Measurements from ENCODE around the gene RABGAP1.

The RABGAP1 gene

DNA sequence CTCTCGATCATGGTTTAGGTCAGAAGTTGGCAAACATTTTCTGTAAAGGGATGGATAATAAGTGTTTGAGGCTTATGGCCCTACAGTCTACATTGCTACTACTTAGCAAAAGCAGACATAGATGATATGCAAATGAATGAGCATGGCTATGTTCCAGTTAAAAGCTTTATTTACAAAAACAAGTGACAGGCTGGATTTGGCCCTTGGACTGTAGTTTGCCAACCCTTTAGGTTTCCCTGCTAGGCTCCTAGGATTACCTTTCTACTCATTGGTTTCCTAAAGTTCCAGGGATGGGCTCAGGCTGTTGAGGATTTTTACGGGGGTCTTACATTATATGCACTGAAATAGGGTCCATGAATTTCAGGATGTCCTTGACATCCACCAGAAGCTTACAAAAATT is 150.1 kb downstream of the RABGAP1 start:
- DNase-seq (ENCODE audit: extremely low spot score) = no peak
- no peak for TF ChIP-seq CTCF (IDR thresholded peaks at IDR 0.05; ENCODE audit: control extremely low read depth, extremely low read depth, low read depth, missing control alignments)
- ChIA-PET CTCF (interaction anchor here (1.0 to 6.5 kb wide), 7 partner anchors 10 to 259 kb away, joined by 3 to 42 read pairs (median 5); no protein-coding TSS in a partner anchor), POLR2A (no interaction called here)

DNA sequence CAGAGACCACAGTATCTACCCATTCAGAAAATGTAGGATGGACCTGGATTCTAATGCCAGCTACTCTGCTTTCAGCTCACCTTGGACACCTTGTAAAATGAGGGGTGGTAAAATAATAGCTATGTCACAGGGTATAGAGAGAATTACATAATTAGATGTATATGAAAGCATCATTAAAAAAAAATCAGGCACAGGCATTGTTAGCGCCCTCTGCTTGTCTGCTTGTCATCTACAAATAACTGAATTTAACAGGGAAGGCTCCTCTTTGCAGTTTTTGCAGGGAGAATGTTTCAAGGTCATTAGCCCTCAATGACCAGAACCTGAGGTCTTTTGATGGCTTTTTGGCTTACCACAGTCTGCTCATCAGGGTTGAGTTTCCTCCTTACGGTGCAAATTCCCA is 150.6 kb downstream of the RABGAP1 start:
- TF ChIP-seq CTCF (IDR thresholded peaks at IDR 0.05; ENCODE audit: control extremely low read depth, extremely low read depth, low read depth, missing control alignments) = peak; percentile 26
- ChIA-PET POLR2A (no interaction called here), CTCF (interaction anchor here (1.0 to 6.5 kb wide), 10 partner anchors 10 to 262 kb away, joined by 3 to 42 read pairs (median 4); no protein-coding TSS in a partner anchor)
- DNase-seq (ENCODE audit: extremely low spot score) = no peak

DNA sequence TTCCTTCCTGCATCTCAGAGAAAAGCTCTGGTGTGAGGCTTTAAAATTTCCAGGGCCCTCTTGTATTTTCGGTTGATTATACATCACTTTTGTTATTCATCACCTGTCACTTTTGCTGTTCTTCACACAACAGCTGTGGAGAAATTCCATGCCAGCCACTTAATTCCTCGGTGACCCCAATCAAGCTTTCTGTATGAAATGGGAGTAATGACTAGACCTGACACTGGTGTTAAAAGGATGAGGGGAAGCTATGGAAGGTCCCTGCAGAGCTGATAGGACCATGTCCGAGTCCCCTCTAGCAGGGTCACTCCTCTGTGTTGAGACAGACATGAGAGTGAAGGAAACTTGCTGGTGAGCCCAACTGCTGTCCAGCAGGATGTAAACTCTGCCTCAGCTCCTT is 152.3 kb downstream of the RABGAP1 start:
- no peak for DNase-seq (ENCODE audit: extremely low spot score)
- POLR2A ChIA-PET = no interaction called here
- TF ChIP-seq CTCF (IDR thresholded peaks at IDR 0.05; ENCODE audit: control extremely low read depth, extremely low read depth, low read depth, missing control alignments) = no peak
- CTCF ChIA-PET = interaction anchor here (1.6 to 6.5 kb wide), 8 partner anchors 10 to 262 kb away, joined by 4 to 42 read pairs (median 8); no protein-coding TSS in a partner anchor

DNA sequence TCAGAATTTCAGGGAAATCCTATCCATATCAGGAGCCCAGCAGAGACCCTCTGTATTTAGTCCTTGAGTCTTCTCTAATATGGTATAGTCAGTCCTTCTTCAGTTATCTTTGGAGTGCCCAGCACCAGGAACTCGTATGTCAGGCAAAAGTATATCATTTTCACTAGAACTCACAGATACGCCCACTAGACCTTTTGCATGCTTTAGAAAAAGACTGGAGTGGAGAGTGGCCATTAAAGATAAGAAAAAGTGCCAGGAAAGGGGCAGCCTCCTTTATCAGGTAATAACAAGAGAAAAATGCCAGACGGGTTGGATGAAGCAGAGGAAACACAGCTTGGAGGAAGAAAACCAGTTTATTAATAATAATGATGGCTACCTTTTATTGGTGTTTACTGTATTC is 156.2 kb downstream of the RABGAP1 start:
- ChIA-PET POLR2A (no interaction called here), CTCF (interaction anchor here (1.0 to 1.5 kb wide), 2 partner anchors 11 to 254 kb away, joined by 4 to 6 read pairs; no protein-coding TSS in a partner anchor)
- DNase-seq (ENCODE audit: extremely low spot score) = no peak
- TF ChIP-seq CTCF (IDR thresholded peaks at IDR 0.05; ENCODE audit: control extremely low read depth, extremely low read depth, low read depth, missing control alignments) = no peak

GRCh38 chr9:123097430-123098095 is 156.7 kb downstream of the RABGAP1 start:
- ChIA-PET CTCF (interaction anchor here (1.0 to 1.5 kb wide), 4 partner anchors 9 to 253 kb away, joined by 3 to 6 read pairs (median 4); no protein-coding TSS in a partner anchor), POLR2A (no interaction called here)
- DNase-seq (ENCODE audit: extremely low spot score) = no peak
- TF ChIP-seq CTCF (IDR thresholded peaks at IDR 0.05; ENCODE audit: control extremely low read depth, extremely low read depth, low read depth, missing control alignments) = no peak

DNA sequence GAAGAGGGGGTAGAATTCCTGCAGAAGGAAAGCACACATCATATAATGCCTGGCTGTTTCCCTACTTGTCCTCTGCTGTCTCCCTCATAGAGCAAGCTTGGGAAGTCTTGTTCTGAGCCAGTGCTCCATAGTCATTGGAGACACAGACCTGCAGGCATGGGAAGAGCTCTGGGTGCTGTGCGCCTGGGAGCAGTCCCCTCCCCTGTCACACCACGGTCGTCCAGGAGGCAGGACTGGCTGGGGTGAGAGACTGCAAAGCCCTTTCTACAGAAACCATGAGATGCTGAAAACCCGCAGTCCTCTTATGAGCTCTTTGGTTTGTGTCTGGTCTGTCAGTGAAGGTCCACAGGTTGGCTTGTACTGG is 157.3 kb downstream of the RABGAP1 start:
- ChIA-PET POLR2A (no interaction called here), CTCF (interaction anchor here (1.2 to 1.5 kb wide), 3 partner anchors 10 to 16 kb away, joined by 3 to 6 read pairs (median 3); no protein-coding TSS in a partner anchor)
- no peak for TF ChIP-seq CTCF (IDR thresholded peaks at IDR 0.05; ENCODE audit: control extremely low read depth, extremely low read depth, low read depth, missing control alignments)
- DNase-seq (ENCODE audit: extremely low spot score) = no peak
